CD4-positive, alpha-beta T cell treated with Interleukin-2 at 100 ng/mL for 4 hours (primary cell): ENCODE results near the gene HPSE2.
A peak's percentile ranks its signal among the peaks of the same experiment; 100 is the strongest.

ENCODE experiments used
- DNase-seq: peaks from one replicate; pipeline ENCODE4 v3.0.0-alpha.2; 2020; ENCODE audit warnings: low spot score

The HPSE2 gene

DNA sequence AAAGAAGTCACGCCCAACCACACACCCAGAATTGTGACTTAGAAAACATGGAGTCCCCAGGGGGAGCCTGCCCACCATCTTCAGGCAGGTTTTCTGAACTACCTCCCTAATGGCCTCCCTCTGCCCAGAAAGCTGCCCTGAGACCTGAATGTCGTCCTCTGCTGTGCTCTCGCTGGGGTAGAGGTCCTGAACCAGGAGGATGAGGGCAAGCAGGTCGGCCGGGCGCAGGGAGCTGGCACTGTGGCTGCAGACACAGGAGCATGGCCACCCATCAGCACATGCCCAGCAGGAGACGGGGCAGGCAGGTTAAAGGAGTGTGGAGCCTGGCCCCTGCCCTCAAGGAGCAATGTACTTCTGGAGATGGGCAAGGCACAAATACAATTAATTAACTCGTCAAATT, 805.2 kb downstream of the HPSE2 start:
- DNase-seq = no peak

DNA sequence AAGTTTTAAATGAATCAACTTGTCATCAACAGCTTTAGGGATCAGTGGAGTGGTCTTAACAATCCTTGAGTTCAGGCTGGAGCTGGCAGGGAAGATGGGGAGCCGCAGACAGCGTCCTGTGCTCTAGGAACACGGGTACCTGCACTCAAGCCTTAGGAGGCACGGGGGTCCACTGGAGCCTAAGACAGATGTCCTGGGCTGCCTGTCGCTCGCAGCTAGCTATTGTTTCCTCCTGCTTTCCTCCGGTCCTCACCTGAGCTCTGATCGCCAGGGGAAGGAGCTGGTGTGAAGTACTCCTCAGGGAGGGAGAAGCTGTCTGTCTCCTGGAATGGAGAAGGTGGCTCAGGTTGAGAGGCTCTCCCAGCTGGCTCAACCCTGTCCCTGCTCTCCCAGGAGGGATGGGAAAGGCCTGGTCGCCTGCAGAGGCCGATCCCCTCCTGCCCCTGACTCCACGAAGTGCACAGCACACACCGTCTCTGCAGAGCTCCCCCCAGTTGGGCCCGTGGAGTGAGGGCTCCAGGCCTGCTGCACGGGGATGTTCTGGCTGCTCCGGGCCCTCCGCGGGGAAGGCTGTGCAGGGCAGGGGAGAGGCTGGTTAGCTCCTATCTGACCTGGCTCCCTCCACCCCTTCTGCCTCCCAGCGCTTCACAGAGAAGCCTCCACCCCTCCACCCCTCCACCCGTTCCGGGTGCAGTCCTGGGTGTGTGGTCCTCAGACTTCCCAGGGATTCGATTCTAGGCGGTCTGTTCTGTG, 806.2 kb downstream of the HPSE2 start:
- no peak for DNase-seq

DNA sequence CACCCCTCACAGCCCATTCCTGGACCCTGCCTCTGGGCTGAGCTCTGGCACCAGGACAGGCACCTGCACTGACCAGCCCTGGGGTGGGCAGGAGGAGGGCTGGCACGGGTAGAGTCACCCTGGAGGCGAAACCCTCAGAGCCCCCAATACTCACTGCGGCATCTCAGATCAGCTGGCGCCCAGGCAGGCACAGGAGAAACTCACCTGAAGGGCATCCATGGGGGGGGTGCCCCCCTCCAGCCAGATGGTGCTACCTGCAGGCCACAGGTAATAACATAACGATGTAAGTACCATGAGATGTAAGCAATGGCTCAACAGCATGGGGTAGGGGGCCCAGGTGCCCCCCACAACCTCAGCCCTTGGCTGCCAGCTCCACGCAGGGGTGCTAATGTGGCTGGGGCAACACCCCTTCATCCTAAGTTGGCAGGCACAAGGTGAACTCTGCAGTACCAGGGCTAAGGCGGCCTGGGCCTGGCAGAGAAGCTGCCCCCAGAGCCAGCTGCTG, 808.6 kb downstream of the HPSE2 start:
- DNase-seq = no peak

DNA sequence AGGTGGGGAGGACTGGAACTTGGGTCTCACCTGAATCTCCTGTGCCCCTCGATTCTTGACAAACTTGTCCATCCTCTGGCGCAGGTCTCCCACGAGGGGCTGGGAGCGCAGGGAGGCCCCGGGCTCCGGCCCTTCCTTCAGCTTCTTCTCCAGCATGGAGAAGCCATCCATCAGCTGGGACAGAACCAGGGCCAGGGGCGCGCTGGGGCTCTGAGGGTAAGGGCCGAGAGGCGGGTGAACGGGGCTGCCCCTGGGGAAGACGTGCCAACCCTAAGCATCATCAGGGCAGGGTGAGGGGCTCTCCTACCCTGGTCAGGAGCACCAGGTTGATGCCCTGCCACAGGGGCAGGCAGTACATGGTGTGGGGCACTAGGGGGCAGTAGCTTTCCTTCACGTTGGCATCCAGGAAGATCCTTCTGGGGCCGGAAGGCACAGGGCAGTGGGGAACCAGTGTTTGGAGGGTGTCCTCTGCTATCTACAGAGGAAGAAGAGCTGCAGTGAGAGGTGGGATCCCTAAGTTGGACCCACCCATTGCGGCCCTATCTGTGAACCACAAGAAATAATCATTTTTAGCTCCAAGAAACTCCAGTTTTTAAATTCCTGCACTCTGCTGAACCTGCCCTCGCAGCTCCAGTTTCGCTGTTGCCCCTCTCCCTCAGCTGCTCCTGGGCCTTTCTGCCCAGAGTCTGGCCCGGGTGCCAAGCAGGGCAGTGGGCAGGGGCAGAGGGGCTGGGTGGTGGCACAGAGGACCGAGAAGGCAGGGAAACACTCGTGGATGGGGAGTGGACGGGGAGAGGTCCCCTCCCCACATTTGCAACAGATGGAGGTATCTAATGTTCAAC, 809.9 kb downstream of the HPSE2 start:
- peak; percentile 54 for DNase-seq

DNA sequence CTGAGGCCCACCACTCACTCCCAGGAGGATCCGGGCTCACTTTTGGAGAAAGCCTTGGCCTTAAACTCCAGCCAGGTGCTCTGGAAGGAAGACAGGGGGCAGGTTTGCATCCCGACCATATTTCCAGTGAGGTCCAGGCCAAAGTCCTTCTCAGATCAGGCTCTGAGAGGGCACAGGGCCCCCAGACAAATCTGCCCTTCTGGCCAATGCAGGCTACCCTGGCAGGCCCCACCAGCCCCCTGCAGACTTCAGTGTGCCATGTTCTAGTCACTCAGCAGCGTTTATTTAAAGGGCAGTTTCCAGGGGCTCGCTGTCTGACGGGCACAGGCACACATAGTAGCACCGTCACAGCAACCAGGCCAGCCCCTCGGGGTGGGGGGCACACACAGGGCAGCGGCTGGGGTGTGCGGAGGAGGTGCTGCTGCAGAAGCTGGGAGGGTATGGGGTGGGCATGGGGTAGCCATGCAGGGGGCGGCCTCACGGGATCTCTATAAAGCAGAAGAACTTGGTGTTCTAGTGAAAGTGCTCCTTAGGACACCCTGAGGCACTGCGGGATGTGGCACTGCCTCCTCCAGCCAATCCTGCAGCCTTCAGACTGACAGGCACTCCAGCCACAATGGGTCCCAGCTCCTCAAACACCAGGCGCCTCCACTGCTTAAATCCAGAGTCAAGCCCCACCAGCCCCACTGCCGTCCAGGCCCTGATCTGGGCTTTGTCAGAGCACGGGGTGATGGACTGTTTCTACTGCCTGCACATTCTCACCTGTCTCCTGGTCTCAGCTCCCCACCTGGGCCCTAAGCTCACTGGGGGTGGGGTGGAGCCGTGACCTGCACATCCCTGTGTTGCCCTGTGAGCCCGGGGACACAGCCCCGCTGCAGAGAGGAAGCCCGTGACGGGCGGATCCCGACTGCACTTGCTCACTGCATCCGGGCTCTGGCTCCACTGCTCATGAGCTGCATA, 811.1 kb downstream of the HPSE2 start:
- DNase-seq = no peak

DNA sequence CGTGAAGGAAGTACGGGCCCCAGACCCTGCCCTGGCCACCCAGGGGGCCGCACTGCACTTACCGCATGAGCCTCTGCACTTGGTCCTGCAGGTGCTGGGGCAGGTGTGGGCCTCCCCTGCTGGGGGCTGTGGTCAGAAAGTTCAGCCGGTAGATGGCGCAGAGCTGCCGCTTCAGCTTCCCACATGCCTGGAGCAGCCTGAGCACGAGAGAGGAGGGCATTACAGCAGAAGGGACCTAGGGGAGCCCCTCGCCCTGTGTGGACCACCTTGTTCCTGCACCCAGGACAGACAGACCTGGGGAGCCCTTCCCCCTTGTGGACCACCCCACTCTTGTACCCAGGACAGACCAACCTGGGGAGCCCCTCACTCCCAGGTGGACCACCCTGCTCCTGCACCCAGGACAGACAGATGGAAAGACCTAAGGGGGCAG, 811.9 kb downstream of the HPSE2 start:
- DNase-seq = no peak

DNA sequence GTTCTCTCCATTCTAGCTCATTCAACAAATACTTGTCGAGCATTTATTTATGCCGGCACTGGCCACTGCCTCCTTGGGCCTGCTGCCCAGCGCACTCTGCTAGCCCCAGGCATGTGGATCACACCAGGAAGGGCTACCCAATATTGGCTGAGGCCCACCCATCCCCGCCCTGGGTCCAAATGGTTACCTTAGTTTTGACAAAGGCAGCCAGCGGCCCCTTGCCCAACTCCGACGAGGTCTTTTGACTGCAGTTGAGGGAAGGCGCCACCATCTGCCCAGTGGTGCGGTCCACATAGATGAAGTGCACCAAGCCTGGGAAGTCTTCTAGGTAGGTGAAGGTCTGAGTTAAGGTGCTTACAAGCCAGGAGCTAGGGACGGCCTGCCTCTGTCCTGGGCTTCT, 813.5 kb downstream of the HPSE2 start:
- no peak for DNase-seq

DNA sequence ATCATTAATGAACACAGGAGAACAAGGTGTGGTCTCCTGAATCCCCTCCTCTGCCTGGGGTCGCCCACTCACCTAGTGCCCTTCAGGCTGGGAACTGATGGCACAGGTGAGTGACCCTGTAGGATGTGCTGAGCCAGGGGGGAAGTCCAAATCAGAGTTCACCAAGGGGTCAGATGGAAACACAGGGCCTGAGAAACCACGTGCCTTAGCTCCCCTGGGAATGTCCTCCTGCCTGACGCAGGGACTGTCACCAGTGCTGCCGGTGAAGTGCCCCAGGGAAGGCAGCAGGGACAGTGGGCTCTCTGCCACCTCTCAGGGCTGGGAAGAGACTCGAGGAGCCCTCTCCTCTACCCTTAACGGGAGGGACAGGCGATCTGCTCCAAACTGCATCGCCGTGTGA, 814.9 kb downstream of the HPSE2 start:
- DNase-seq = no peak

DNA sequence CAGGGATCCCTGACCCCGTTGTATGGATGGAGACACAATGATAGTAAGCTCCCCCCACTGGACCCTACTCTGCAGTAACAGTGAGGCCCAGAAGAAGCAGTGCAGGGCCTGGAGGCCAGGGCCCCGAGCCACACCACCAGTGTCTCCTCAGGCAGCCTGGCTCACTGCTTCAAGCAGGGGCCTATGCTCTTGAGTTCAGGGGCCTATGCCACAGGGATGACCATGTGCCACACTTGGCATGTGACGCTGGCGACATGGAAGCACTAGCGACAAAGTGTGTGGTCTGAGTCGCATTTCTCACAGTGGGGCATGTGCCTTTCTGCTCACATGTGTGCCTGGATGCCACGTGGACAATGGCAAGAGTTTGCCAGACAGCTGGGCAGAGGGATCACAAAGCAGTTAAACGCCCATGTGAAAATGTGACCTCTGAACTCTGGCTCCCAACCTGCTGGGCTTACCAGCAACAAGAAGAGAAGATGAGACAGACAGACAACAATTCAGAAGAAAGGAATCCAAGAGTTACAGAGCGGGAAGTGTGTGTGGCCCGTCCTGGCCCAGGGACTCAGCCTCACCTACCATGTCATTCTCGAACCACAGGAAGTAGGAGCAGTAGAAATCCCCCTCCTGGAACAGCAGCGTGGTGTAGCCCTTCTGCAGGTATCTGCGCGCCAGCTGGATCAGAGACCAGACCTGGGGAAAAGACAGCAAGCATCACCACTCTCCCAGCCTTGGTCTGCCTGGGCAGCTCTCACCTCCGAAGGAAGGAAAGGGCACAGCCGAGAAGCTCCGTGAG, 816.0 kb downstream of the HPSE2 start:
- DNase-seq = no peak

DNA sequence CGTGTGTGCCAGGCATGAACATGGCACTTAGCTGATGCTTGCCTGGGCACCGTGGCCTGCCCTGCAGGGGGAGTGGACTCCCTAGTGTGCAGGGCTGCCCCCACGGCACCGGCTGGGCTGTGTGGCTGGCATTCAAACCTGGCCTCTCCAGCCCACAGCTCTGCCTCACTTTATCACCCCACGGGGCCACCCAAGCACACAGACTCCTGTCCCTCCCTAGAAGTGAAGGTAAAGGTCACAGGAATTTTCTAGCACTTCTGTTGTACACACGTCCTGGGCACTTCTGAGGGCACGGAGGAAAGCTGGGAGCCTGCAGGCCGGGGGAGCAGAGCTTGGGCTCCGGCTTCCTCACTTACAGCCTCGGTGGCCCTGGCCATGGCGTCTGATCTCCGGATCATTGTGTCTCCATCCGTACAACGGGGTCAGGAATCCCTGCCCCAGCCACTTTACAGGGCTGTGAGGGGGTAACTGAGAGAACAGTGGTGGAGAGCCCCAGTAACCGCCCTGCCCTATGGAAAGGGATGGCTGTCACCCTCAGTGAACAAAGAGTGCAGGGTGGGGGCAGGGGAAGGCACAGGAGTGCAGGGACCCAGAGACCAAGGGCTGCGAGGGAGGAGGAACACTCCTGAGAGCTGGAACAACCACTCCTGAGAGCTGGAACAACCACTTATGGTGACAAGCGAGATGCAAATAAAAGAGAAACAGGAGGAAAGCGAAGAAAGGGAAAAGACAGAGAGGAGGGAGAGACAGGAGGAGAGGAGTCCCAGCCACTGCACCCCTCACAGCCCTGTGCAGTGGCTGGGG, 816.8 kb downstream of the HPSE2 start:
- no peak for DNase-seq

DNA sequence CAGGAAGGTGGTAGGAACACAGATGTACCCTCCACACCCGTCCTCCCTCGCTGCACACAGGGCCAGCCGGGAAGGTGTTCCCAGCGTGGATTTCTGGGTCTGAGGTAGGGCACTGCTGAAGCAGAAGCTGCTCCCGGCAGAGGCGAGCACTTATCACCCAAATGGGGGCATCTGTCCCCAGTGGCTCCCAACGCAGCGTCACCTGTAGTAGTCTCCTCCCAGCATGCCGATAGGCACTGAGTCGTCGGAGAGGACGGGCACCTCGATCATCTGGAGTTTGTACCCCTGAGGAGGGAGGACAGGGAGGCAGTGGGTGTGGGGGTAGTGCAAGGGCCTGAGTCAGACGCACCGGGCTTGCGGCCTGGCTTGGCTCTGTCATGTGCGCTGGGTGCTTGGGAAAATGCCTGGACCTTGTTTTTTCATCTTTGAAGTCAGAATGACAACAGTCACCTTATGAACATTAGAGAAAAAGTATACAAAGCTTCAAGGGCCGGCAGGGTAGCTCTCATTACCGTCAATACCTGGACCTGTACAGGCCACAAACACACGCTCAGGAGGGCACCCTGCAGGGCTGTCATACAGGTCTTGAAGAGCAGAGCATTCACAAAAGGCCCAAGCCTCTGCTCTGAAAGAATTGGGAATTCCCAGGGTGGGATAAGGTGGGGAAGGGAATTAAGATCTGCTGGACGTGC, 817.5 kb downstream of the HPSE2 start:
- DNase-seq = no peak

DNA sequence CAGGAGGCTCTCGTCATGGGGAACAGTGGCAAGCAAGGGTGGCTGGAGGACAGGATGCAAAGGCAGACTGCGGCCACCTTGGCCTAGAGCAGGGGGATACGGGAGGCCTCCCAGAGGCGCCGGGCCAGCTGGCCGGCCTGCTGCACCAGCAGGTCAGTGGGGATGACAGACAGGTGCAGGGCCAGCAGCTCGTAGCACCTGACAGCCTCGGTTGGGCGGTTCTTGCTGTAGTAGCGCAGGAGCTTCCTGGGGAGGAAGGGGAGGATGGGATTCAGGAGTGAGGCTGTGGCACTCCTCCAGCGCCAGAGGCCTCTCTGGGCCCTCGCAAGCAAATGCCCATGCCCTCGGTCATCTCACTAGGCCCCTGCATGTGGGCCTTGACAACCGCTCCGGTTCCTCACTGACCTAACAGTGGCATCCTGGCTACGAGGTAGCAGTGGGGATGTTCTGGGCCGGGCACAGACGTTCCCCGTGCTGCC, 818.1 kb downstream of the HPSE2 start:
- no peak for DNase-seq

DNA sequence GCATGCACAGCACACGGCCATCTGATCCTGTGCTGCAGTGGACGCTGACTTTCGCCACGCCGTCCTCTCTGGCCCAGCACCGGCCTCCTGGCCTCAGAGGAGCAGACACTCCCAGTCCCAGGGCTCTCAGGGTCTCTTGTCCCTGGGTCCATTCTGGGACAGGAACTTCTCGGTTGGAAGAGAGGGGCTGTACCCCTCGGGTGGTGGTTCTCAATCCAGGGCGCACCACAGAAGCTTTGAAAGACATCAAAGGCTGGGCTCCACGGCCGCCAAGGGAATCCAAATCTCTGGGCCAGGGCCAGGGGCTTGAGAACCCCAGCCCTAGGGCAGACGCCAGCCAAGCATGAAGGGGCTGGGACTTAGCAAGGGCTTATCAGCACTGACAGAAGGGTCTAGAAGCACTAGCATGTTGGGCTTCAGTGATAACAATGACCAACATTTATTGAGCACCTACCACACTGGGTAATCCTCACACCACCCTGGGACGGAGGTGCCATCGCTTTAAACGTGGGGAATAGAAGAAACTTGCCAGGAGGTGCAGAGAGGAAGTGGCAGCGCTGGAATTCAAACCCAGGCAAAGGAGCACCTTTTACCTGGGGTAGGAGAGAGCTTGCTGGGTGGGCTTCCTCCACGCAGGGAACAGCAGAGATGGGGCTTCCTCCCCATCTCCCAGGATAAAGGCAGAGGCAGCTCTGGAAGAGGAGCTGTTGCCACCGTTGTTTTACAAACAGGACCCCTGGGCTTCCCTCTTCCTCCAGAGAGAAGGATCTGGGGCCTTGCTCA, 818.9 kb downstream of the HPSE2 start:
- no peak for DNase-seq

DNA sequence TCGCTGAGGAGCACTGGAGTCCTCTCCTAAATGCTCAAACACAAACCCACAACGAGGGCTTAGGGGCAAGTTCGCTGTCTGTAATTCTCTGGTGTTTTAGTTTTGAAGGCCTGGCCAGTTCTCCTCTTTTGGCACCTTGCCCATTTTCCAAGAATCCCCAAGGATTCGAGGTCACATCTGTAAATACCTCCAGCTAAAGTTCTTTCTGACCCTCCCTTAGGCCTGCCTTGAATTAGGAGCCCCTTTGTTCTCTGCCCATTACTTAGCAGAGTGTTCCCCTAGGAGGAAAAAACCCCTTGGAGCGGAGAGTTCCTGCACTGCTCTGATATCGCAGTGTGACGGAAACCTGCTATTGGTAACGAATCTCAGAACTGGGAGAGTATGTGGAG, 819.9 kb downstream of the HPSE2 start:
- no peak for DNase-seq

DNA sequence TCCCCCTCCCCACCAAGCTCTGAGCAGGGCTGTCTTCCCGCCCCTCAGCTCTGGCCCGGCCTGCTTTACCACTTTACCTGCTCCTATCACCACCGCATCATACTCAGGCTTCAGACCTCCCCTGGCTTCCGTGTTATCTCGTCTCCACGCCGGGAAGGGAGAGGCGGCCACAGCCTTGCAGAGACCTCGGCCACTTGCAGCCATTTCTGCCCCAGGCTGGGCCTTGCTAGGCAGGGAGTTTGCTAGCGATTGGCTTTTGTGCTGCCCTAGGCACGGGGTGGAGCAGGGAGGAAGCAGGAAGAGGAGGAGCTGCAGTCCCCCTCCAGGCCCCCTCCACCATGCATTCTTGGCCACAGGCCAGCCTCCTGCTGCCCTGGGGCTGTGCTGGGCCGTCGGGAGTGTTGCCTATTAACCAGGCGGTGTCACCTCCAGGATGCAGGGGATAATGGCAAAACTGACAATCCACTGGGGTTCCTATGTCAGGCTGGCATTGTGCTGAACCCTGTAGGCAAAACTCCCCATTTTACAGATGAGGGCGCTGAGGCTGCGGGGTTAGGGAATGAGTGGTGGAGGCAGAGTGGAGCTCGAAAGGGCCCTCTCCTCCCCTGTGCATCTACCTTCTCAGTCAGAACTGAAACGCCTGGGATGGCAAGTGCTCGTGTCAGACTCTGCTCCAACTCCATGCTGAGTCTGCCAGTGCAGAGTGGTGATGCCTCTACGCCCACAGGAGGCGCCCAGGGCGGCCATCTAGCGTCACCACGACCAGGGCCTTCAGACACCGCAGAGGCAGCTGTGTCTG, 820.5 kb downstream of the HPSE2 start, which contains the start of gene PYROXD2:
Gene PYROXD2 (minus strand): TSS at position 251 of the 799 bp plus-strand sequence. CDS start 47 bp downstream, at position 204.
- DNase-seq = peak; percentile 53

DNA sequence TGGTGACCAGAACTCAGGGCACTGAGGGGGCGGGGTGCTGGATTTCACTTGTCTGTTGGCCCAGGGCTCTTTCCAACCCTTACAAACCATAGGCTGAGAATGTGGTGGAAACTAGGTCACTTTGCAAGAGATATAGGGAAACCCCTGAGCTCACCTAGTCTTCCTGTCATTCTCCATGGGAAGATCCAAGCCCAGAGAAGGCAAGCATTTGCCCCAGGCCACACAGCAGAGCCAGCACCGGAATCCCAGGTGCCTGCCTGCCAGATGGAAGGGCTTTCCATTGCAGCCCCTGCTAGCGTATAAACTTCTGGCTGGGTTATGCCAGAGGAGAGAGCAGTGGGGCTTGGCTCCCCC, 821.1 kb downstream of the HPSE2 start:
- no peak for DNase-seq

DNA sequence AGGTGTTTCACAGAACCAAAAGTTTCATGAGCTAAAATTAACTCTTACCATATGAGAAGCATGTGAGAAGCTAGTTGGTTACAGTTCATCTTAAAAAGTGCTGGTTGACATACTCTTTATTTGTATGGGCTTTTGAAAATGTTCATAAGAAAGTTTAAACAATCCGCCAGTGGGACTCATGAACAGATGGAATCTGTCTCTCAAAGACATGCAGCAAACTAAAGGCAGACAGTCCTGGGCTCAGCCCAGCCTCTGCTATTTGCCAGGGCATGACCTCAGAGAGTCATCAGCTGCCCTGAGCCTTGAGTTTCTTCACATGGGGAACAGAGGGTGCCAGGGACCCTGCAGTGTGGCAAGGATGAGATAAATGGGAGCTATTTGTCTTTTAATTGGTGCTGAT, 823.9 kb downstream of the HPSE2 start:
- no peak for DNase-seq

DNA sequence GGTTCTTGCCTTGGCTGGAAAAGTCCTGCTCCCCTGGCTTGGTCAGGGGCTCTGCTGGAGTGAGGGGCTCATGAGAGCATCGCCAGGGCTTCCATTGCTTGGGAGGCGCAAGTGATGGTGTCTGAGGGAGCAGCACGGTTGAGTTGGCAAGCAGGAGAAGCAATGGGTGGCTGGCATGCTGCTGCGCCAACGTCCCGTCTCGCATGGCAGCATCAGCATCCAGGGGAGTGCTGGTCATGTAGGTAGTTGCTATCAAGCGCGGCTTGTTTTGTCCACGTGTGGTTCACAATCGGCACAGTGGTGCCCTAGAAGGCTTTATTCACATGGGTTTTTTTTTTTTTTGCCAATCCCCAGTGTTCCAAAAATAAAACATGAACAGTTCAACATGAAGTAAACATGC, 824.5 kb downstream of the HPSE2 start:
- DNase-seq = no peak
